Suppressor macrophage treated with lipopolysaccharide for 4 hours (primary cell): ENCODE data around the gene PGM5.

ENCODE experiments used
- DNase-seq: peaks from one replicate; pipeline ENCODE4 v3.0.0-alpha.2; 2020

The PGM5 gene

DNA sequence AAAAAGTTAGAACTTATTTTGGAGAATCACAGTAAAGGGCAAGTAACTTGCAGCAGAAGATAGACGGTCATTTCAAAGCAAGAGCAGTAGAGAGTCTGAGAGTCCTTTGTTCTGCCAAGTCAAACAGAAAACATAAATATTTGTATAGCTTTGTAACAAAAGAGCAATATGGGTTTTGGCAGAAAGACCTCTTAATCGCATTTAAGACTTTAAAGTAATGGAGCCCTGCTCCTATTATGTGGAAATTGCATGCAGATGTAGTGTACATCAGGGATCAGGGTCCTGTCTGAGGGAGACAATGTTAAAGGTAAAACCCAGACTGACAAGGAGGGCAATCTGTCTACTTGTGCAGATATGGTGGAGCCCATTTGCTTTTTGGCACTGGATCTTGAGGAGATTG, 87.2 kb downstream of the PGM5 start:
- no peak for DNase-seq

- no peak for DNase-seq
Measured at GRCh38 chr9:68446836-68447235, 90.4 kb downstream of the PGM5 start.

DNA sequence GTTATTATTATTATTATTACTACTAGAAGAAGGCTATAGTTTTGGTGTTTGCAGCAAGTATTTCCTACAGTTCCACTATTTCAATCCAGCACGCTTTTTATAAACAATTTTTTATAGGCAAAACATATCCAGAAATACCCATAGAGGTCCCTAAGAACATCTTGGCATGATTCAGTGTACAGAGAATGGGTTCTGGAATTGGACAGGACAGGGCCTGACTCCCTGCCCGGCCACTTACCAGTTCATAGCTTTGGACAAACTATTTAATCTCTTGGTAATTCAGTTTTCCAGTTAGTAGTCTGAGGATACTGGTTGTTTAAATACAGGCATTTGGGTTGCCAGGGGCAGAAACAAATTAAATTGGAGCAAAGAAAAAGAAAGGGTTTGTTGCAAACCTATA, 91.2 kb downstream of the PGM5 start:
- DNase-seq: no peak

DNA sequence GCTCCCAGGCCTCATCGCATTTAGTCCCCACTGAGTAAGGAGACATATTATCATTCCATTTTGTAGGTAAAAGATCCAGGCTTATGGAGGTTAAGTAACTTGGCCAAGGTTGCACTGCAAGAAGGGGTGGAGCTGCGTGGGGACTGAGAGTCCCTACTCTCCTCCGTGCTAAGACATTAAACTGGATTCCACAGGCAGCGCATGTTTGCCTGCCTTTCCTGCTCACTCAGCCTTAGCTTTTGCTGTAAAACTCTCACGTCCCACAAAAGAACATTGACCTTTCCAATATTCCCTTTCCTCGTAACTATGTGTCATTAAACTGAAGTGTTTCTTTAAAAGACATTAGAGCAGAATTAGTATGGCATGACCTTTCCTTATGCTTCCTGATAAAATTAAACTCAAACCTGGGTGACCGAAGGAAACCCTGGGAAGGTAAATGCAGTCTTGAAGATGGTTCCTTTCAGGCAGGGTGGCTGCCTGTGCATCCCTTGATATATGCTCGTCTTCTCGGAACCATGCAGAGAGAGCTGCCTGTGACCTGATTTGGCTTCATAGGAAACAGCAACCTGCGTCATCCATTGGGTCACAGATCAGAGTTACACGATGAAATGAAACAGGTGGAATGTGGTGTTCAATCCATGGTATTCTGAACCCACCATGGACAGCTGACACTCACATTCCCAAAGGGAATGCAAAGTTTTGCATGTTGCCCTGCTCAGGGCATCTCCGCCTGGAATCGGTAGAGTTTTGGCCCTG, 98.3 kb downstream of the PGM5 start:
- no peak for DNase-seq

GRCh38 chr9:68455451-68455850, 99.0 kb downstream of the PGM5 start:
- no peak for DNase-seq

GRCh38 chr9:68457803-68458202, 101.4 kb downstream of the PGM5 start:
- DNase-seq: no peak

GRCh38 chr9:68458918-68459317, 102.5 kb downstream of the PGM5 start:
- DNase-seq: no peak

DNA sequence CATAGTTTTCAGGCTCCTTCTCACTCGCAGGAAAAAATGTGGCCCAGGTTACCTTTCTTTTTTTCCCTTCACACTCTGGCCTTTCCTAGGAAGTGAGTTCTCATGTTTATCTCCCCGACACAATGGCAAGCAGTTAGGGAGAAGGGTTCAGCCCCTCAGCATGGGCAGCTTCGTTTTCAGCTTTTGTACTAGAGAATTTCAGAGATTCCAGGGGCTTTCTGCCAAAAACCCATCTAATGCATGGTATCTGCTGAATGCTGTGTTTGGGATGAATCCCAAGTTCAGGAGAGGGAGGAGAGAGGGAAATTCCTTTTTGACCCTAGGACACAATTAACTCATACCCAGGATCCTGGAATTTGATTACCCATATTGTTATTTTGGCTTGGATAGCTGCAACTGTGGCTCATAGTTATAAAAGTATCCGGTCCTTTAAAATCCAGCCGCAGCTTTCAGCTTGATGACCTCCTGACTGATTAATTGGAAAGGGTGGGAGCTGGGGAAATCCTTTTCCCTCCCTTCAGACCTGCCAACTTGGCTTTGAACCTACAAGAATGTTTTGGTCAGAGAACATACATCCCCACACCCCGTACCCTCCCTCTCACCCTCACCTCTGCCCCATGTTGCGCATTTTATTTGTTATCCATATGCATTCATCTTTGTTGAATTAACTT, 105.8 kb downstream of the PGM5 start:
- no peak for DNase-seq

GRCh38 chr9:68470067-68470466, 113.7 kb downstream of the PGM5 start:
- no peak for DNase-seq

GRCh38 chr9:68470634-68471033, 114.2 kb downstream of the PGM5 start:
- DNase-seq: no peak

GRCh38 chr9:68472119-68472518, 115.7 kb downstream of the PGM5 start:
- DNase-seq: no peak

- peak; percentile 18 for DNase-seq
Measured at GRCh38 chr9:68473790-68474189, 117.4 kb downstream of the PGM5 start.

DNA sequence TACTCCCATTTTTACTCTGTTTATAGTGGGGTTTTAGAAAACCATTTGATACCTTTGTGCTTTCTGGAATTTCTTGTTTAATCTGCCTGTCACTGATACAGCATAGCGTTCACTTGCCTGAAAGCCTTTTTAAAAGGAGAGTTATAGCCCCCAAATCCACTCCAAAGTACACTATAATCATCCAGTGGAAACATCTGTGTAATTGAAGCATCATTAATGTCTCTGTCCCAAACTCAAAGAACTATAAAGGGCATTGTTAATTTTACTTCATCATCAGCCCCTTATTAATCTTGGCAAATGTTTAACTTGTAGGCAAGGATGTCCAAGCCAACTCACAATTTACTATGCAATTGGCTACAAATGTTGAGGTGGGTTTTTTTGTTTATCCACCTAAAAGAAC, 120.0 kb downstream of the PGM5 start:
- DNase-seq: no peak

DNA sequence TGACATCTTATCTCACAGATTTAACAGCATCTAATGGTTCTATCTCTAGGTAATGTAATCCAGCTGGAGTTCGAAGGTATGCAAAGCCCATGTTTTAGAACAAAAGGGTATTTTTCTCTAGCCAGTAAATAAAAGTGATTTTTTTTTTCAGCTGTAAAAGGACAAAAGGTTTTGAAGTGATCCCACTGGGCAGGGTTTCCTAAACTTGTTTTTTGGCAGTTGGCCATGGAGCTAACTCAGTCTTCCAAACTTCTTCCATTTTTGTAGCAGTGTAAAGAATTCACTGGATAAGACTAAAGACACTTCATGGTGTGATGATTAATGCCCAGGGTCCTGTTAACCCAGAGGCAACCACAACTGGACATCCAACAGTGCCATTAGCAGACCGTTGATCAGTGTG, 120.4 kb downstream of the PGM5 start:
- no peak for DNase-seq

GRCh38 chr9:68480807-68481206, 124.4 kb downstream of the PGM5 start:
- no peak for DNase-seq

- DNase-seq: no peak
Measured at GRCh38 chr9:68482548-68482947, 126.1 kb downstream of the PGM5 start.

DNA sequence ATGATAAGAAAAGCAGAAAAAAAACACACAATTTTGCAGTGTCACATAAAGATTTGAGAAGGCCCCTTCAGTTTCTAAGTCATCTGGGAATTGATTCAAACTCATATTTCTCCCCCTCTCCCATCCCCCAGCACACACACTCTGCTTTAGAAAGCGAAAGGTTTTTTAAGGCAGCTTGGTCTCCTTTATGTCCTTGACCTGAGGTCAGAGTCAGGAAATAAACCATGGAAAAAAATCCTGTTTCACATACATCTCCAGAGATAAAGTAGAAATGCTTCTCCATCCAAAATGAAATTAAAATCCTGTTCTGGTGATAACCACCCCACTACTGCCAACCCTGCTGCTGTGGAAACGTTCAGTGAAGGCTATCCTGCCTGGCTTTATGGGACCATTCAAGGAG, 131.7 kb downstream of the PGM5 start:
- DNase-seq: no peak

- DNase-seq: no peak
Measured at GRCh38 chr9:68489646-68490045, 133.2 kb downstream of the PGM5 start.

DNA sequence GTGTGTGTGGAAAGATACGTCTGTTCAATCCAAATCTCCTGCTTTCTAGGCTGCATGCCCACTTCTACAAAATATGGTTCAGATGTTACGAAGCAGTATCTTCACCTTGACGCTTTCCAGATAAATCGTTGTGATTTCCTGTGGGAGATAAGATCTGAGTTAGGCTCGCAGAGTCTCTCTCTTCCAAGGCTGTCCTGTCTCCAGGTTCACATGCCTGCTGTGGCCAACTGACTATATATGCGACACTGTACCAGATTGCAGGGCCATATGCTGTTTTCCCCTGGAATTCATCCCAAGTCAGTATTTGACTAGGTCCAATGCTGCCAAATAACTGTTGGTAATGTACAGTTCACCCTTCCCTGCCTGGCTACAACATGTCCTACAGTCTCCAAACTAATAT, 136.4 kb downstream of the PGM5 start:
- no peak for DNase-seq

GRCh38 chr9:68493541-68493940, 137.1 kb downstream of the PGM5 start:
- DNase-seq: no peak

DNA sequence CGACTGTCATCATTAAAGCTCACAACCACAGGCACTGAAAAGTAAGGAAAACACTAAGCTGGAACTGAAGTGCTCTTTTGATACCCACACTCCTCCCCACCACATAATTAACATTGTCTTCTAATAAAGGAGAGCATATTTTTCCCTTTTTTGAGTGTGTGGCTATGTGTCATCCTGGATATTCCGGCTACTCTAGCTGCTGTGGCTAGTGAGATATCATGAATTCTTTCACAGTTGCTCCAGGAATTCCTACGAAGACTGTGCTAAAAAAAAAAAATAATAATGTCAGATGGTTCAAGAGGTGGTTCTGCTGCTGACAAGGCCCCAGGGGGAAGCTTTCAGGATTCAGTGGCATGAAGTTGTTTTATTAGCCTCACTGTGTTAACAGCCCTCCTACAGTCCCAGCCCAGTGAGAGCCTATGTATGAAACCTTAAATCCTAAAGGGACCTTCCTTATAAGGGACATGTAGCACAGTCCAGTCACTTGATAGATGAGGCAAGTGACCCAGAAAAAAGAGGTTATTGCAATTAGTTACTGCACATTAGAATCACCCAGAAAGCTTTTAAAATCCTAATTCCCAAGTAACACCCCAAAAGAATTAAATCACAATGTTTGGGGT, 137.7 kb downstream of the PGM5 start:
- no peak for DNase-seq

- no peak for DNase-seq
Measured at GRCh38 chr9:68495247-68495646, 138.8 kb downstream of the PGM5 start.

- no peak for DNase-seq
Measured at GRCh38 chr9:68496356-68496755, 139.9 kb downstream of the PGM5 start.

DNA sequence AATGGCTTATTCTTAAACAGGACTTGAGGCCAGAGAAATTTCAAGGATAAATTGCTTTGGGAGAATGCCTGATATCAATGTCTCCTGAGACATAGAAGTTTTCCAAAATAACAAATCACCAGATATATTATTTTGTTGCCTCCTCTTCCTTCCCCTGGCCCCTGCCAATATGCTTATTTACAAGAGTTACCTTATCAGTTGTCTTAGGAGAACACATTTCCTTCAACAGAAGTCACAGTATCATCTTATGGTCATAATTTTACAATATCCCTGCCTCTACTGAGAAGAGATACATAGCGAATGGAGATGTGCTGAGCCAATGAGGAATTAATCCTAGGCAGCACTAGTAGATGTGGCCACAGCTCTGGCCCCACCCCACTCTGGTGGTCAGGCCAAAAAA, 141.2 kb downstream of the PGM5 start:
- no peak for DNase-seq
